HepG2 (cell line): ENCODE data around the gene PHYHIPL. TPM values are rescaled to one million over a fixed set of nuclear protein-coding genes. Genes with fewer than 3 reads are reported as not detected.

Experiments used
- ARHGAP35 ChIP-seq: sonication (generic); formaldehyde crosslinking; IDR thresholded peaks from 2 replicates; pipeline ENCODE4 v1.9.0; 2022; ENCODE audit warnings: mild to moderate bottlenecking, inconsistent platforms, moderate library complexity, missing genetic modification reagents, borderline replicate concordance
- BHLHE40 ChIP-seq: IDR thresholded peaks from 2 replicates; pipeline ENCODE4 v1.6.1; 2011; ENCODE audit warnings: low read length, improper control_type of control experiment
- DPF2 ChIP-seq: sonication (generic); formaldehyde crosslinking; IDR thresholded peaks from 2 replicates; pipeline ENCODE4 v1.4.0; 2020; ENCODE audit warnings: mild to moderate bottlenecking, low read depth, missing genetic modification reagents, borderline replicate concordance
- FIP1L1 ChIP-seq: fragments of 200-400 bp; formaldehyde crosslinking; IDR thresholded peaks from 2 replicates; pipeline ENCODE4 v1.6.1; 2018; ENCODE audit warnings: low read depth, mild to moderate bottlenecking, low read length, moderate library complexity, borderline replicate concordance; ENCODE audit not compliant: insufficient read depth
- FLYWCH1 ChIP-seq: sonication (generic); formaldehyde crosslinking; IDR thresholded peaks from 2 replicates; pipeline ENCODE4 v1.8.1; 2023; ENCODE audit warnings: mild to moderate bottlenecking, missing genetic modification reagents
- GATA4 ChIP-seq: sonication (generic); IDR thresholded peaks from 2 replicates; pipeline ENCODE4 v1.6.1; 2016; ENCODE audit warnings: antibody characterized with exemption, low read depth, borderline replicate concordance
- HOXD1 ChIP-seq: sonication (generic); formaldehyde crosslinking; IDR thresholded peaks from 2 replicates; pipeline ENCODE4 v1.5.0; 2020; ENCODE audit warnings: missing genetic modification reagents
- SP4 ChIP-seq: sonication (generic); formaldehyde crosslinking; IDR thresholded peaks from 2 replicates; pipeline ENCODE4 v1.8.1; 2023; ENCODE audit warnings: mild to moderate bottlenecking, missing genetic modification reagents
- YY1 ChIP-seq: IDR thresholded peaks from 2 replicates; pipeline ENCODE4 v1.6.1; 2011; ENCODE audit warnings: low read length, low read depth, moderate library complexity, mild to moderate bottlenecking; ENCODE audit not compliant: insufficient read depth, insufficient replicate concordance
- ZNF510 ChIP-seq: sonication (generic); formaldehyde crosslinking; IDR thresholded peaks from 2 replicates; pipeline ENCODE4 v1.4.0; 2020; ENCODE audit warnings: low read depth, mild to moderate bottlenecking, missing genetic modification reagents
- polyA plus RNA-seq, 8 experiments: library from polyadenylated mRNA; depleted of rRNA in 3 of 8; stranded (reverse) in 7 of 8; unstranded in 1 of 8; fragments of >200 nt; fragmentation: Illumina TruSeq in 4 of 8; extraction: Trizol in 4 of 8; gene quantifications; 2 replicates each; pipeline versions ENCODE4 v1.2.1 to v1.2.3, GENCODE V29; 2011 to 2016; ENCODE audit warnings: low read depth in 4 of 8, missing spikeins in 1 of 8, mixed read lengths in 1 of 8; ENCODE audit not compliant: insufficient read depth in 1 of 8
- total RNA-seq, 5 experiments: library from RNA; depleted of rRNA; stranded (reverse); fragments of >200 nt; fragmentation: Illumina TruSeq; extraction: Trizol; gene quantifications; 2 replicates each; pipeline ENCODE4 v1.2.3, GENCODE V29; 2016; ENCODE audit warnings: low read depth in 1 of 5
- TF ChIP-seq, protein P1 (sequence below): sonication (generic); formaldehyde crosslinking; IDR thresholded peaks from 2 replicates; pipeline ENCODE4 v1.5.1; 2020; ENCODE audit warnings: mild to moderate bottlenecking, missing genetic modification reagents
- TF ChIP-seq, protein P2 (sequence below): sonication (generic); formaldehyde crosslinking; IDR thresholded peaks from 2 replicates; pipeline ENCODE4 v1.4.0; 2020; ENCODE audit warnings: missing genetic modification reagents, mild to moderate bottlenecking, borderline replicate concordance
- TF ChIP-seq, protein P3 (sequence below): sonication (generic); formaldehyde crosslinking; IDR thresholded peaks from 2 replicates; pipeline ENCODE4 v1.8.1; 2023; ENCODE audit warnings: mild to moderate bottlenecking, missing genetic modification reagents, borderline replicate concordance
- TF ChIP-seq, protein P4 (sequence below): sonication (generic); formaldehyde crosslinking; IDR thresholded peaks from 2 replicates; pipeline ENCODE4 v1.5.0; 2020; ENCODE audit warnings: missing genetic modification reagents, mild to moderate bottlenecking, borderline replicate concordance
- TF ChIP-seq, protein P5 (sequence below): sonication (generic); formaldehyde crosslinking; IDR thresholded peaks from 2 replicates; pipeline ENCODE4 v1.5.1; 2020; ENCODE audit warnings: missing genetic modification reagents, mild to moderate bottlenecking, borderline replicate concordance
- TF ChIP-seq, protein P6 (sequence below): sonication (generic); formaldehyde crosslinking; IDR thresholded peaks from 2 replicates; pipeline ENCODE4 v1.4.0; 2020; ENCODE audit warnings: mild to moderate bottlenecking, missing genetic modification reagents
- TF ChIP-seq, protein P7 (sequence below): sonication (generic); IDR thresholded peaks from 2 replicates; pipeline ENCODE4 v1.6.1; 2016; ENCODE audit warnings: low read depth, borderline replicate concordance
- TF ChIP-seq, protein P8 (sequence below): sonication (generic); formaldehyde crosslinking; IDR thresholded peaks from 2 replicates; pipeline ENCODE4 v1.8.1; 2023; ENCODE audit warnings: mild to moderate bottlenecking, missing genetic modification reagents

PHYHIPL gene
- total and polyA plus RNA-seq, 2 of the 13 experiments (the other 11 are each of a cell fraction or from before 2014, with no cell fraction given): 40.6 to 78.5 TPM

DNA sequence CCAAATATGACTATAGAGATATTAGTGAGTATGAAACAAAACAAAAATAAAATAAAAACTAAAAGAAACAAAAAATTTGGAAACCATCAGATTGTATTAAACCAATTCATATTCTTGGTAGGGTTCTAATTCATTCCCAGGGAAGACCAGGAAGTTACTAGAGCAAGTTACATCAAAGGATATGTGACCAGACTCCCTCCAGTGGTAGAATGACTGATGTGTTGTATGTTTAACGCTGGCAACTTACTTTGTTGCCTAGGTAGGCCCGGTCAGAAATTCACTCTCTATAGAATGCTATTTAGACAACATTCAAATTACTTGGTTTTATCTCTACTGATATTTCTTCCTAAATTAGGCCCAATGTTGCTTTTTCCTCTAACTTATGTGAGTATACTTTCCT is 5.2 kb downstream of the PHYHIPL start (continued):
- TF ChIP-seq ARHGAP35 (no peak), YY1 (no peak), SP4 (no peak), FIP1L1 (no peak), ZNF510 (CRISPR knock-in tag) (no peak), HOXD1 (CRISPR knock-in tag) (no peak), FLYWCH1 (CRISPR knock-in tag) (no peak), DPF2 (CRISPR knock-in tag) (no peak), GATA4 (no peak), BHLHE40 (no peak)
- TF ChIP-seq, protein P1, sequence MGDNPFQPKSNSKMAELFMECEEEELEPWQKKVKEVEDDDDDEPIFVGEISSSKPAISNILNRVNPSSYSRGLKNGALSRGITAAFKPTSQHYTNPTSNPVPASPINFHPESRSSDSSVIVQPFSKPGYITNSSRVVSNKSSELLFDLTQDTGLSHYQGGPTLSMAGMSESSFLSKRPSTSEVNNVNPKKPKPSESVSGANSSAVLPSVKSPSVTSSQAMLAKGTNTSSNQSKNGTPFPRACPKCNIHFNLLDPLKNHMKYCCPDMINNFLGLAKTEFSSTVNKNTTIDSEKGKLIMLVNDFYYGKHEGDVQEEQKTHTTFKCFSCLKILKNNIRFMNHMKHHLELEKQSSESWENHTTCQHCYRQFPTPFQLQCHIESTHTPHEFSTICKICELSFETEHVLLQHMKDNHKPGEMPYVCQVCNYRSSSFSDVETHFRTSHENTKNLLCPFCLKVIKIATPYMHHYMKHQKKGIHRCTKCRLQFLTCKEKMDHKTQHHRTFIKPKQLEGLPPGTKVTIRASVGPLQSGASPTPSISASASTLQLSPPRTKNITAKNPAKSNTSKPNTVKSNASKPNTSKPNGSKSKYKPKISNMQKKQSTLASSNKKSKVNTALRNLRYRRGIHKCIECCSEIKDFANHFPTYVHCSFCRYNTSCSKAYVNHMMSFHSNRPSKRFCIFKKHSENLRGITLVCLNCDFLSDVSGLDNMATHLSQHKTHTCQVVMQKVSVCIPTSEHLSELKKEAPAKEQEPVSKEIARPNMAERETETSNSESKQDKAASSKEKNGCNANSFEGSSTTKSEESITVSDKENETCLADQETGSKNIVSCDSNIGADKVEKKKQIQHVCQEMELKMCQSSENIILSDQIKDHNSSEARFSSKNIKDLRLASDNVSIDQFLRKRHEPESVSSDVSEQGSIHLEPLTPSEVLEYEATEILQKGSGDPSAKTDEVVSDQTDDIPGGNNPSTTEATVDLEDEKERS (CRISPR knock-in tag): no peak
- TF ChIP-seq, protein P2, sequence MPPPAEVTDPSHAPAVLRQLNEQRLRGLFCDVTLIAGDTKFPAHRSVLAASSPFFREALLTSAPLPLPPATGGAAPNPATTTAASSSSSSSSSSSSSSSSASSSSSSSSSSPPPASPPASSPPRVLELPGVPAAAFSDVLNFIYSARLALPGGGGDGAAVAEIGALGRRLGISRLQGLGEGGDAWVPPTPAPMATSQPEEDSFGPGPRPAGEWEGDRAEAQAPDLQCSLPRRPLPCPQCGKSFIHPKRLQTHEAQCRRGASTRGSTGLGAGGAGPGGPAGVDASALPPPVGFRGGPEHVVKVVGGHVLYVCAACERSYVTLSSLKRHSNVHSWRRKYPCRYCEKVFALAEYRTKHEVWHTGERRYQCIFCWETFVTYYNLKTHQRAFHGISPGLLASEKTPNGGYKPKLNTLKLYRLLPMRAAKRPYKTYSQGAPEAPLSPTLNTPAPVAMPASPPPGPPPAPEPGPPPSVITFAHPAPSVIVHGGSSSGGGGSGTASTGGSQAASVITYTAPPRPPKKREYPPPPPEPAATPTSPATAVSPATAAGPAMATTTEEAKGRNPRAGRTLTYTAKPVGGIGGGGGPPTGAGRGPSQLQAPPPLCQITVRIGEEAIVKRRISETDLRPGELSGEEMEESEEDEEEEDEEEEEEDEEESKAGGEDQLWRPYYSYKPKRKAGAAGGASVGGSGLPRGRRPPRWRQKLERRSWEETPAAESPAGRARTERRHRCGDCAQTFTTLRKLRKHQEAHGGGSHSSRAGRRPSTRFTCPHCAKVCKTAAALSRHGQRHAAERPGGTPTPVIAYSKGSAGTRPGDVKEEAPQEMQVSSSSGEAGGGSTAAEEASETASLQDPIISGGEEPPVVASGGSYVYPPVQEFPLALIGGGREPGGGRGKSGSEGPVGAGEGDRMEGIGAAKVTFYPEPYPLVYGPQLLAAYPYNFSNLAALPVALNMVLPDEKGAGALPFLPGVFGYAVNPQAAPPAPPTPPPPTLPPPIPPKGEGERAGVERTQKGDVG: no peak
- TF ChIP-seq, protein P3, sequence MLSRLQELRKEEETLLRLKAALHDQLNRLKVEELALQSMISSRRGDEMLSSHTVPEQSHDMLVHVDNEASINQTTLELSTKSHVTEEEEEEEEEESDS (CRISPR knock-in tag): no peak
- TF ChIP-seq, protein P4, sequence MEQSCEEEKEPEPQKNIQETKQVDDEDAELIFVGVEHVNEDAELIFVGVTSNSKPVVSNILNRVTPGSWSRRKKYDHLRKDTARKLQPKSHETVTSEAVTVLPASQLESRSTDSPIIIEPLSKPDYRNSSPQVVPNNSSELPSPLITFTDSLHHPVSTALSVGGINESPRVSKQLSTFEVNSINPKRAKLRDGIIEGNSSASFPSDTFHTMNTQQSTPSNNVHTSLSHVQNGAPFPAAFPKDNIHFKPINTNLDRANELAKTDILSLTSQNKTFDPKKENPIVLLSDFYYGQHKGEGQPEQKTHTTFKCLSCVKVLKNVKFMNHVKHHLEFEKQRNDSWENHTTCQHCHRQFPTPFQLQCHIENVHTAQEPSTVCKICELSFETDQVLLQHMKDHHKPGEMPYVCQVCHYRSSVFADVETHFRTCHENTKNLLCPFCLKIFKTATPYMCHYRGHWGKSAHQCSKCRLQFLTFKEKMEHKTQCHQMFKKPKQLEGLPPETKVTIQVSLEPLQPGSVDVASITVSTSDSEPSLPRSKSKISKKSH (CRISPR knock-in tag): no peak
- TF ChIP-seq, protein P5, sequence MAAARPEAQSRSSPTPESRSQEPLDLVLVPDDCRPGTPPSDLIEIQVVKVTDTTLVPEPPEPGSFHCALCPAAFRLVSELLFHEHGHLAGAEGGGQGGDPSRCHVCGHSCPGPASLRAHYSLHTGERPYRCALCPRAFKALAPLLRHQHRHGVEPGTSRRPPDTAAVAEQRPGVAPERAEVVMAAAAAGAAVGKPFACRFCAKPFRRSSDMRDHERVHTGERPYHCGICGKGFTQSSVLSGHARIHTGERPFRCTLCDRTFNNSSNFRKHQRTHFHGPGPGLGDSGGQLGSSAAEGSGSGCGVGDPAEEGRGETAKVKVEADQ (CRISPR knock-in tag): no peak
- TF ChIP-seq, protein P6, sequence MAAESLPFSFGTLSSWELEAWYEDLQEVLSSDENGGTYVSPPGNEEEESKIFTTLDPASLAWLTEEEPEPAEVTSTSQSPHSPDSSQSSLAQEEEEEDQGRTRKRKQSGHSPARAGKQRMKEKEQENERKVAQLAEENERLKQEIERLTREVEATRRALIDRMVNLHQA: no peak
- TF ChIP-seq, protein P7, sequence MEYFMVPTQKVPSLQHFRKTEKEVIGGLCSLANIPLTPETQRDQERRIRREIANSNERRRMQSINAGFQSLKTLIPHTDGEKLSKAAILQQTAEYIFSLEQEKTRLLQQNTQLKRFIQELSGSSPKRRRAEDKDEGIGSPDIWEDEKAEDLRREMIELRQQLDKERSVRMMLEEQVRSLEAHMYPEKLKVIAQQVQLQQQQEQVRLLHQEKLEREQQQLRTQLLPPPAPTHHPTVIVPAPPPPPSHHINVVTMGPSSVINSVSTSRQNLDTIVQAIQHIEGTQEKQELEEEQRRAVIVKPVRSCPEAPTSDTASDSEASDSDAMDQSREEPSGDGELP: no peak
- TF ChIP-seq, protein P8, sequence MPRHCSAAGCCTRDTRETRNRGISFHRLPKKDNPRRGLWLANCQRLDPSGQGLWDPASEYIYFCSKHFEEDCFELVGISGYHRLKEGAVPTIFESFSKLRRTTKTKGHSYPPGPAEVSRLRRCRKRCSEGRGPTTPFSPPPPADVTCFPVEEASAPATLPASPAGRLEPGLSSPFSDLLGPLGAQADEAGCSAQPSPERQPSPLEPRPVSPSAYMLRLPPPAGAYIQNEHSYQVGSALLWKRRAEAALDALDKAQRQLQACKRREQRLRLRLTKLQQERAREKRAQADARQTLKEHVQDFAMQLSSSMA (CRISPR knock-in tag): no peak
